SU-DHL-6 (cell line): ENCODE data around the gene HIF3A.

Experiments used
- CTCF ChIP-seq: fragments of 200-600 bp; sonication (generic); IDR thresholded peaks from one replicate; pipeline ENCODE4 v1.5.1; 2017; ENCODE audit warnings: antibody characterized with exemption, mild to moderate bottlenecking, low read length, moderate library complexity; ENCODE audit not compliant: insufficient read depth, poor library complexity, severe bottlenecking
- EZH2phosphoT487 ChIP-seq: fragments of 200-600 bp; sonication (generic), shearing (Covaris generic); conservative IDR thresholded peaks from 2 replicates; pipeline ENCODE4 v1.6.1; 2018; ENCODE audit warnings: mild to moderate bottlenecking, antibody characterized with exemption, low read length, moderate library complexity, mixed read lengths

DNA sequence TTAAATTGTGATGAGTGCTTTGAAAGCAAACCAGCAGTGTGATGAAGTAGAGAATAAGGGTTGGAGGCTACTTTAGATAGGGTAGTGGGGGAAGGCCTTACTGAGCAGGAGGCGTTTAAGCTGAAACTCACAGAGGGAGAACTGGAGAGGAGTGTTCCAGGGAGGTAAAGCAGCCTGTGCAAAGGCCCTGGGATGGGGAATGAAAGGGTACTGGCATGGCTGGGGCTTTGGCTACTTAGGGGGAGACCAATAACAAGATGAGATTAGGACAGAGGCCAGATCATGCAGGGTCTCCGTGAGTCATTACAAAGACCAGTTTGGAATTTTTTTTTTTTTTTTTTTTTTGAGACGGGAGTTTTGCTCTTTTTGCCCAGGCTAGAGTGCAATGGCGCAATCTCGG lies 51.1 kb downstream of the HIF3A start:
- TF ChIP-seq CTCF (no peak), EZH2phosphoT487 (no peak)
